ENCODE results near the gene MED27. TPM values are rescaled to one million over a fixed set of nuclear protein-coding genes. Genes with fewer than 3 reads are reported as not detected.

MED27 gene
- total RNA-seq, 1 donor = 25.7 TPM

- H3K36me3 ChIP-seq (ENCODE audit: insufficient read depth, low read length) = peaks cover 13% of the 10 kb centered on the region
- no peak overlapping the region for H3K27ac ChIP-seq (ENCODE audit: low read depth, low read length)
- H3K27me3 ChIP-seq (ENCODE audit: insufficient read depth, low read length) = no peaks in the 10 kb centered on the region
- H3K9me3 ChIP-seq (ENCODE audit: low read depth, low read length) = no peaks in the 10 kb centered on the region
- H2AFZ ChIP-seq (ENCODE audit: low read length) = no peak overlapping the region
- H3K4me2 ChIP-seq (ENCODE audit: insufficient read depth, low read length) = no peak overlapping the region
- peaks cover 5% of the 10 kb centered on the region for H3K79me2 ChIP-seq (ENCODE audit: insufficient read depth, low read length)
- DNase-seq (ENCODE audit: insufficient read length, low spot score, missing footprints) = no peak
- no peaks in the 10 kb centered on the region for H3K4me1 ChIP-seq (ENCODE audit: insufficient read depth, low read length)
- TF ChIP-seq CTCF (IDR thresholded peaks at IDR 0.05; ENCODE audit: extremely low read depth, low read depth, low read length) = no peak
- no peak overlapping the region for H3K4me3 ChIP-seq (ENCODE audit: insufficient read depth, low read length)
- peaks cover 23% of the 10 kb centered on the region for H4K20me1 ChIP-seq (ENCODE audit: insufficient read depth, low read length)
These were observed 137.4 kb downstream of the MED27 start for GRCh38 chr9:131942146-131942720.

GRCh38 chr9:131937451-131937850 lies 142.2 kb downstream of the MED27 start:
- H3K27me3 ChIP-seq (ENCODE audit: insufficient read depth, low read length) = no peaks in the 10 kb centered on the region
- TF ChIP-seq CTCF (IDR thresholded peaks at IDR 0.05; ENCODE audit: extremely low read depth, low read depth, low read length) = no peak
- no peaks in the 10 kb centered on the region for H3K4me1 ChIP-seq (ENCODE audit: insufficient read depth, low read length)
- no peak overlapping the region for H2AFZ ChIP-seq (ENCODE audit: low read length)
- H3K9me3 ChIP-seq (ENCODE audit: low read depth, low read length) = no peaks in the 10 kb centered on the region
- peaks cover 24% of the 10 kb centered on the region for H4K20me1 ChIP-seq (ENCODE audit: insufficient read depth, low read length)
- peaks cover 7% of the 10 kb centered on the region for H3K79me2 ChIP-seq (ENCODE audit: insufficient read depth, low read length)
- H3K4me2 ChIP-seq (ENCODE audit: insufficient read depth, low read length) = no peak overlapping the region
- H3K4me3 ChIP-seq (ENCODE audit: insufficient read depth, low read length) = no peak overlapping the region
- H3K27ac ChIP-seq (ENCODE audit: low read depth, low read length) = no peak overlapping the region
- DNase-seq (ENCODE audit: insufficient read length, low spot score, missing footprints) = no peak
- H3K36me3 ChIP-seq (ENCODE audit: insufficient read depth, low read length) = peaks cover 13% of the 10 kb centered on the region

- H3K4me1 ChIP-seq (ENCODE audit: insufficient read depth, low read length) = no peaks in the 10 kb centered on the region
- H3K79me2 ChIP-seq (ENCODE audit: insufficient read depth, low read length) = peaks cover 9% of the 10 kb centered on the region
- no peak for TF ChIP-seq CTCF (IDR thresholded peaks at IDR 0.05; ENCODE audit: extremely low read depth, low read depth, low read length)
- peaks cover 25% of the 10 kb centered on the region for H4K20me1 ChIP-seq (ENCODE audit: insufficient read depth, low read length)
- H3K9me3 ChIP-seq (ENCODE audit: low read depth, low read length) = no peaks in the 10 kb centered on the region
- no peak overlapping the region for H3K27ac ChIP-seq (ENCODE audit: low read depth, low read length)
- no peak overlapping the region for H3K4me3 ChIP-seq (ENCODE audit: insufficient read depth, low read length)
- H3K36me3 ChIP-seq (ENCODE audit: insufficient read depth, low read length) = peaks cover 13% of the 10 kb centered on the region
- DNase-seq (ENCODE audit: insufficient read length, low spot score, missing footprints) = no peak
- H3K27me3 ChIP-seq (ENCODE audit: insufficient read depth, low read length) = no peaks in the 10 kb centered on the region
- no peak overlapping the region for H3K4me2 ChIP-seq (ENCODE audit: insufficient read depth, low read length)
- no peak overlapping the region for H2AFZ ChIP-seq (ENCODE audit: low read length)
These were observed 142.7 kb downstream of the MED27 start for GRCh38 chr9:131936929-131937328.

GRCh38 chr9:131934673-131935072 lies 145.0 kb downstream of the MED27 start:
- Histone ChIP-seq H2AFZ (ENCODE audit: low read length) (no peak overlapping the region), H4K20me1 (ENCODE audit: insufficient read depth, low read length) (peaks cover 28% of the 10 kb centered on the region), H3K4me3 (ENCODE audit: insufficient read depth, low read length) (no peak overlapping the region), H3K27me3 (ENCODE audit: insufficient read depth, low read length) (no peaks in the 10 kb centered on the region), H3K4me1 (ENCODE audit: insufficient read depth, low read length) (no peaks in the 10 kb centered on the region), H3K27ac (ENCODE audit: low read depth, low read length) (no peak overlapping the region), H3K9me3 (ENCODE audit: low read depth, low read length) (no peaks in the 10 kb centered on the region), H3K4me2 (ENCODE audit: insufficient read depth, low read length) (no peak overlapping the region), H3K79me2 (ENCODE audit: insufficient read depth, low read length) (peaks cover 20% of the 10 kb centered on the region), H3K36me3 (ENCODE audit: insufficient read depth, low read length) (peaks cover 13% of the 10 kb centered on the region)
- no peak for DNase-seq (ENCODE audit: insufficient read length, low spot score, missing footprints)
- TF ChIP-seq CTCF (IDR thresholded peaks at IDR 0.05; ENCODE audit: extremely low read depth, low read depth, low read length) = no peak
